ENCODE data around the gene ANKFY1.

Gene ANKFY1, protein sequence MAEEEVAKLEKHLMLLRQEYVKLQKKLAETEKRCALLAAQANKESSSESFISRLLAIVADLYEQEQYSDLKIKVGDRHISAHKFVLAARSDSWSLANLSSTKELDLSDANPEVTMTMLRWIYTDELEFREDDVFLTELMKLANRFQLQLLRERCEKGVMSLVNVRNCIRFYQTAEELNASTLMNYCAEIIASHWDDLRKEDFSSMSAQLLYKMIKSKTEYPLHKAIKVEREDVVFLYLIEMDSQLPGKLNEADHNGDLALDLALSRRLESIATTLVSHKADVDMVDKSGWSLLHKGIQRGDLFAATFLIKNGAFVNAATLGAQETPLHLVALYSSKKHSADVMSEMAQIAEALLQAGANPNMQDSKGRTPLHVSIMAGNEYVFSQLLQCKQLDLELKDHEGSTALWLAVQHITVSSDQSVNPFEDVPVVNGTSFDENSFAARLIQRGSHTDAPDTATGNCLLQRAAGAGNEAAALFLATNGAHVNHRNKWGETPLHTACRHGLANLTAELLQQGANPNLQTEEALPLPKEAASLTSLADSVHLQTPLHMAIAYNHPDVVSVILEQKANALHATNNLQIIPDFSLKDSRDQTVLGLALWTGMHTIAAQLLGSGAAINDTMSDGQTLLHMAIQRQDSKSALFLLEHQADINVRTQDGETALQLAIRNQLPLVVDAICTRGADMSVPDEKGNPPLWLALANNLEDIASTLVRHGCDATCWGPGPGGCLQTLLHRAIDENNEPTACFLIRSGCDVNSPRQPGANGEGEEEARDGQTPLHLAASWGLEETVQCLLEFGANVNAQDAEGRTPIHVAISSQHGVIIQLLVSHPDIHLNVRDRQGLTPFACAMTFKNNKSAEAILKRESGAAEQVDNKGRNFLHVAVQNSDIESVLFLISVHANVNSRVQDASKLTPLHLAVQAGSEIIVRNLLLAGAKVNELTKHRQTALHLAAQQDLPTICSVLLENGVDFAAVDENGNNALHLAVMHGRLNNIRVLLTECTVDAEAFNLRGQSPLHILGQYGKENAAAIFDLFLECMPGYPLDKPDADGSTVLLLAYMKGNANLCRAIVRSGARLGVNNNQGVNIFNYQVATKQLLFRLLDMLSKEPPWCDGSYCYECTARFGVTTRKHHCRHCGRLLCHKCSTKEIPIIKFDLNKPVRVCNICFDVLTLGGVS
- total RNA-seq: 68.4 to 111 reads per million in 2 experiments

DNA sequence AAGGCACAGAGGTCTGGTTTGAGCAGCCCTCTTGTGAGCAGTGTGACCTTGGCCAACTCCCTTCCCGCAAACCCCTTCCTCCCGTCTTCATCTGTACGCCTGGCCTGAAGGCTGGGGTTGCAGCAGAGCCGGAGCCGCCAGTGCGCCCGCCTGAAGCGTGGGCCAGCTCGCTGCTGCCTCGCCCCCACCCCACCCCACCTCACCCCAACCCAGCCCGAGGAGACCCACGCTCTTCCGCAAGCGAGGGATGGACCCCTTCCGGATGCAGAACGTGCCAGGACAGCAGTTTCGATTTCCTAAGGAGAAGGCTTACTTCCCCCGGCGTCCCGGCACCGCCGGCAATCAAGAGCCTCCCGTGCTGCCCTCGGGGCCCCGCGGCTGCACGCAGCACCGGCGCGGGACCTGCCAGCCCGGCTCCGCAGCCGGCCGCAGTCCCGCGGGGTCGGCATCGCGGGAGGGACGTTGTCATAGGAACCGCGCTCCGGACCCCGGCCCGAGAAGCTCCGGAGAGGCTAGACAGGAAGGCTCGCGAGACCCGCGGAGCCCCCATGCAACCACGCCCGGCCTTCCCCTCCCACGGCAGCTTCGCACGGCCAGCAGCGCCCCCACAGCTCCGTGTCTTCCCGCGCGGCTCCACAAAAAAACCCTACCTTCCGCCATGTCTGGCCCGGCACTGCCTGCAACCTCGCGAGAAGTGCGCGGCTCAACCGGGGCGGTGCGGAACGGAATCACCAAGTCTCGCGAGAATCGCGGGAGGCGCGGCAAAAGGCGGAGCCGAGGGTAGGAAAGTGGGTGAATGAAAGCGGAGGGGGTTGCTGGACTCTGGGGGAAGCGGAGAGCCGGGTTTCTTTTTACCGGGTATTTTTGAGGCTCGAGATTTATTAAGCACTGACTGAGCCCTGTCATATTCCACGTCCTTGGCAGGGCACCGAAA, at the start of gene ANKFY1:
Gene ANKFY1 (minus strand): TSS at position 698 of the 934 bp plus-strand sequence. CDS start 38 bp downstream, at position 660.
- DNase-seq (ENCODE audit: low read depth): peak; percentile 97

DNA sequence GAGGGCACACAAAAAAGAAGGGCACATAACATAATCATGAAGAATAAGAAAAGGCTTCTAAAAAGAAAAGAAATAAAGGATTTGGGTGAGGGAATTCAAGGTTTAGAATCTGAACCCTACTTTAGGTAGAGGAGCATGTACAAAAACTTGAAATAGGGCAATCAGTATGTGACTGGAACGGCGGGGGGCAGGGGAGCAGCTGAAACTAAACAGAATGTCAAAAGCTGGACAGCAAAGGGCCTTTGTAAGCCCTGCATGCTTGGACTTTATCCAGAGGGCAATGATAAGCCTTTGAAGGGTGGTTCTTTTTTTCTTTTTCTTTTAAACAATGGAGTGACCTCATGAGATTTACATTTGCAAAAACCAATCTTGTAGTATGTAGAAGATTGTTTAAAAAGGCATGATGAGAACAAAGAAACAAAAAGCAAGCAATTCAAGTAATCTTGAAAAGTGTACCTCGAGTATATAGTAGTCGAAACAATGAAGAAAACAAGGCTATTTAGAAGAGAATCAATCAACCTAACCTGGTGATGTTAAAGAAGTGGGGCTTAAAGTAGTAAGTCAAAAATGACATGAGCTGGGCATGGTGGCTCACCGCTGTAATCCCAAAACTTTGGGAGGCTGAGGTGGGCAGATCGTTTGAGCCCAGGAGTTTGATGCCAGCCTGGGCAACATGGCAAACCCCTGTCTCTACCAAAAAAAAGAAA, 46.7 kb upstream of the ANKFY1 start:
- DNase-seq (ENCODE audit: low read depth): no peak

DNA sequence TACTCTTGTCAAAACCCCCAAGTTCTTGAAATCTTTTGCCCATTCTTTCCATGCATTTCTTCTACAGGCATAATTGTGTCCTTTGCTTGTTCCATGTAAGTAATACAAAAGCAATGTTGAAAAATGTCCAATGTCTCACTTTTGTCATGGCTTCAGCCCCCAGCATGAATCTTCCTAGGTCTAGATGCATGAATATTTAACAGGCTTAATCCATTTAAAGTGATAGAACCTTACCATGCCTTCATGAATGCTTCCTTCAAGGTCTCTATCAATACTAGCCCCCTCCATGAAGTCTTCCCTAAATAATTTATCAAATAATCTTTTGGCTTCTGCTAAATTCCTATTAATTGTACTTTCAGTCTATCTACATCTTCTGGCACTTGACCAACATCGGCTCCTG, 46.1 kb upstream of the ANKFY1 start:
- DNase-seq (ENCODE audit: low read depth): no peak

DNA sequence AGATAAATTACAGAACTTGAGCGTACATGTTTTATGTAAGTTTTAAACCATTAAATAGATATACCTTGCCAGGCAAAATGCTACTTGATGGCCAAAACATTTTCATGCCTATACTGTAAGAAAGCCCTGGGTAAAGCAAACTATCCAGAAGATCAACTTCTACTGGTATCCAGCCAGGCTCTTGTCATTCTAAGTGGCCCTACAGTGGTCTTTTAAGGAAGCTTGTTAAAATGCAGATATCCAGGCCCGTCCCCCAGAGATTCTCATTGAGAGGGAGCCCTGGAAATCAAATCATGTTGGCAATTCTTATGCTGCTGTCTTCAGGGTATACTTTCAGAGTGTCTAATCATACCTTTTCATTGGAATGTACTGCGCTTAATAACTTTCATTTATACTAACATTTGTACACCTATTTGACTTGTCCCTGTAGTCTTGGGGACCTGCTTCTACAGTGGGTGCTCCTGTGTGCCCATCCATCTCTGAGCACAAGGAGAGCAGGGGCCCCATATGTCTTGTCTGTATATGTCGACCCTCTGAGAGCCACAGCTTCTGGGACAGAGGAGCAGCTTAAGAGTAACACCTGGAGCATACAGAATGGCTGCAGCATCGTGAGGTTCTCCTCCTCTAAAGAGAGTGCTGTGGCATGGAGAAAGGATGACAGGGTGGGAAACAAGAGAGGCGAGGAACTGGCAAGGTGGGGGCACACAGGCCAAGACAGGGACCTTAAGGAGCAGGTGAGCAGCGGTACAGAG, 43.6 kb upstream of the ANKFY1 start:
- no peak for DNase-seq (ENCODE audit: low read depth)

DNA sequence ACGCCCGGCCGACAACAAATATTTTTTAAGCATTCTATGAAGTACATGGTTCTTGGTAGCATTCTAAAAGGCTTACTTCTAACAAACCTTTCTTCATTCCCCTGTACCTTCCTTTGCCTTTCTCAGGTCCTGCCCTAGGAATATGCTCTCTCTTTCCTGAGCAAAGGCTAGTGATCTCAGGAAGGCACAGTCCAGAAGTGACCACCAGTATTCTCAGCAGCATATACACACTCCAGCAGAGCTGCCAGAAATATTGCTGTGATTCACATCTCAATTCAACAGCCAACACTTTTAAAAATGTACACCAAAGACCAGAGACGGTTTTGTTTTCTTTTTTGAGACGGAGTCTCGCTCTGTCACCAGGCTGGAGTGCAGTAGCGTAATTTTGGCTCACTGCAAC, 41.4 kb upstream of the ANKFY1 start:
- DNase-seq (ENCODE audit: low read depth): no peak

DNA sequence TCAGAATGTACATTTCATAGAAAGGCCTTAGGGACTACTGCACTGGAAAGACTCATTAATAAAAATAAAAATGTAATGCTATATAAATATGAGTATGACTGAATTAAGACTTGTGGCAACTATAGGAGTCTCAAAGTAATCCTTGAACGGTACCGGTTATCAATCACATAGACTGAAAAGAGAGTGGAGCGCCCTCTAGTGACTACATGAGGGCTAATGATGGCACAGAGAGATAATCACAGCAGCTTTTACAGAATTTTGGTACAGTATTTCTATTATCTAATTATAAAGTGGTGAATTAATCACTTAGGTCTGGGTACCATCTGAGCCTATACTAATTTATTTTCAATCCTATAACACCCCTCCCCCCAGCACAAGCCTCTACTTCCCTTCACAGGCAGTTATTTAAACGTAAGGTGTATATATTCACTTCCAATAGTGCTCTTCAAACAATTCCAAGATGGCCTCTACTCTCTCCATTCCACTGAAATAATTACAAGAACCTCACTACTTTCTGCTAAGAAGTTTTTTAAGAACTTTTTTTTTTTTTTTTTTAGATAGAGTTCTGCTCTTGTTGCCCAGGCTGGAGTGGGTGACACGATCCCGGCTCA, 40.7 kb upstream of the ANKFY1 start:
- peak; percentile 35 for DNase-seq (ENCODE audit: low read depth)

DNA sequence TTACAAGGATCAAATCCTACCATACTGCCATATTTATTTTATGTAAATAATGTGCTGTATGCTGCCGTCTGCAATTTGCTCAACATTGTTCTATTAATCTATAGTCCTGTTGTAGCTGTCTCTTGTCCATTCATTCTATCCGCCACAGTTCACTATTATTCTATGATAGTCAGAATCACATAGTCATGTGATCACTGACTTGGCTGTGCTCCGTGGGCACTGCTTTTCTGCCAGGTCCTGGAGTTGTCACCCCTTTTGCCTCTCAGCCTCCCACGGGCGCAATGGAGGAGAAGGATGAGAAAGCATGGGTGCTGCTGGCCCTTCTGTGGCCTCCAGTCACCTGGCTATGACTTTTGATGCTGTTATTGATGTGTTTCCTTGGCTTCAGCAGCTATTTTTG, 37.3 kb upstream of the ANKFY1 start:
- no peak for DNase-seq (ENCODE audit: low read depth)

DNA sequence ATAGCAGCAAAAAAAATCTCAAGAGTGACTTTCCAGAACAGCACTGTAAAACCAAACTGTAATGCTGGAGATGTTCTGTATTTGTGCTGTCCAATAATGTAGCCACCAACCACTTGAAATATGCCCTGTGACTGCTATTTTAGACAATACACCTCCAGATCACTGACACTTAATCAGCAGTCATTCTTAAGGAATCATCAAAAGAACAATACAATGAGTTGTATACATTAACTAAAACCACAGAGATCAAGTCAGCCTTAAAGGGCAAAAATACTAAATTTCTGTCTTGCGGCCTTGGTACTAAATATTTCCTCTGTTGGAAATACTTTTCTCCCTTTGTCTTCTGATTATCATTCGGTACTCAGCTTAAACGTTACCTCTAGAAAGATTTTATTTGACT, 33.6 kb upstream of the ANKFY1 start:
- no peak for DNase-seq (ENCODE audit: low read depth)

DNA sequence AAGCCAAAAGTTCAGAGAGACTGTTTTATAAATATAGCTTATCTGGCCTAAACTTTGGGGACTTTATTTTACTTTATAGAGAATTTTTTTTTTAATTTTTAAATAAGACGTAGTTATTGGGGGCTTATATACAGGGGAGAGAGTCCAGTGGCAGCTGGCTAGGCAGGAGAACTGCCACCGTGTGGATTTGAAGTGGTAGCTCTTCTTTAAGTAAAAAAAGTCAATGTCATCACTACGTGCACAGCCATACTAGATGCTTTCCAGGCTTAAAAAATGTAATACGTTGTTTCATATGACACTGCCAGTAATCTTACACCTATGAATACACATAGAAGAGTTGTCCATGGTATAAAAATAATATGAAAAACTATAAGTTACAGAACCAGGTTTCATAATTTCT, 31.9 kb upstream of the ANKFY1 start:
- DNase-seq (ENCODE audit: low read depth): no peak

DNA sequence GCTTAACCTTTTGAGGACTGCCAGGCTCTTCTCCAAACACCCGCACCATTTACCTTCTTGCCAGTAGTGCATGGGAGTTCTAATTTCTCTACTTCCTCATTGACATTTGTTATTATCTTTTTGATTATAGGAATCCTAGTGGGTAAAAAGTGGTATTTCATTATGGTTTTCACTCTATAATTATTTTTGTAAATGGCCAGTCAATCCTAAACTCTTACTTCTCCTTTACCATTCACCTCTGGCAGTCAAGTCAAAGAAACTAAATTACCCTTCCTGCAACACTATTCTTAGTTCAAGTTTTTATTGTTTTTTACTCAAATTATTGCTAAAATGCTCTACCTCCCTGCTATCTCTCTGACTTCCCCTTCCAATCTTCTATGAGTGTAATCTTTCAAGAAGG, 29.8 kb upstream of the ANKFY1 start:
- DNase-seq (ENCODE audit: low read depth): no peak

DNA sequence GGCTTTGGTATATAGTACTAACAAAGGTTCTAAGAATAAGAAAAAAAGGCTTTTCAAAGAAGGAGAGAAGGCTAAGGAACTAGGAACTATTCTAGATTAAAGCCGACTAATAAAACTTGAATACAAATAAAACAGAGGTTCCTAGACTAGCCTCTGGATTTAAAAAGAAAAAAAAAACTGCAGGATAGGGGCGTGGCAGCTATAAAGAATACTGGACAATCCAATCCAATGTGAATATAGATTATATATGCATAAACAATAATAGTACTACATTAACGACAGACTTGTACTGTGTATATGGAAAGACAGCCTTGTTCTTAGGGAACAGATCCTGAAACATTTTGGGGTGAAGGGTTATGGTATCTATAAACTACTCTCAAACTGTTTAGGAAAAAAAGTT, 23.9 kb upstream of the ANKFY1 start:
- no peak for DNase-seq (ENCODE audit: low read depth)

DNA sequence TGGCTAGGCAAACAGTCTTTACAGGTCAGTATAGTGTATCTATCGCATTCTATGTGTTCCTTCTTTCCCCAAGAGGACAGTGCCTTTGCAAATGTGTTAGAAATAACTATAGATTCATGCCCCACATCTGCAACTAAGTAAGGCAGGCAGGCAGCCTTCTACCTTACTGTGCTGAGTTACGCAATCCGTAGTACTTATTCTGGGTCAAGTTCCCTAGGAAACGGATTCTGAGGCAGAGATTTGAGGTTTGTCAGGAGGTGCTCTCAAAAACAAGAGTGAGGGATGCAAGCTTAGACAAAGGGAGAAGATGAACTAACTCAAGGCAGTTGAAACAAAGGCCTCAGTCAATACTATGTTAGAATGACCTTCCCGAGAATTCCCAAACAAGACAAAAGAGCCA, 12.7 kb upstream of the ANKFY1 start:
- DNase-seq (ENCODE audit: low read depth): no peak

DNA sequence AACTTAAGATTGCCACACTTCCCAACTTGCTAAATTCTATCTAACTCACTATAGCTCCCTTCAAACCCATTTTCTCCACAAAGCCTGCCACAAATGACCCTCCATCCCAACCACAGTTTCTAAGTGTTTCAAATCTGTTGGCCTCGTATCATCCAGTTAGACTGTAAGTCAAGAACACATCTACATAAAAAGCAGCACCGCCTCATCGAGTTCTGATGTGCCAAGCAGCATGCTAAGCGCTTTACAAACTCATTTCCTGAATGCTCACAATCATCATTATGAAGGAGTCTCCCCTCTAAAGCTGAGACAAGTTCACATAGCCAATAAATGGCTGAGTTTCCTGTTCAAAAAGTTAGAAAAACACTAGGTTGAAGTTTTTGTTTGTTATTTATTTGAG, 9.2 kb upstream of the ANKFY1 start:
- DNase-seq (ENCODE audit: low read depth): no peak

DNA sequence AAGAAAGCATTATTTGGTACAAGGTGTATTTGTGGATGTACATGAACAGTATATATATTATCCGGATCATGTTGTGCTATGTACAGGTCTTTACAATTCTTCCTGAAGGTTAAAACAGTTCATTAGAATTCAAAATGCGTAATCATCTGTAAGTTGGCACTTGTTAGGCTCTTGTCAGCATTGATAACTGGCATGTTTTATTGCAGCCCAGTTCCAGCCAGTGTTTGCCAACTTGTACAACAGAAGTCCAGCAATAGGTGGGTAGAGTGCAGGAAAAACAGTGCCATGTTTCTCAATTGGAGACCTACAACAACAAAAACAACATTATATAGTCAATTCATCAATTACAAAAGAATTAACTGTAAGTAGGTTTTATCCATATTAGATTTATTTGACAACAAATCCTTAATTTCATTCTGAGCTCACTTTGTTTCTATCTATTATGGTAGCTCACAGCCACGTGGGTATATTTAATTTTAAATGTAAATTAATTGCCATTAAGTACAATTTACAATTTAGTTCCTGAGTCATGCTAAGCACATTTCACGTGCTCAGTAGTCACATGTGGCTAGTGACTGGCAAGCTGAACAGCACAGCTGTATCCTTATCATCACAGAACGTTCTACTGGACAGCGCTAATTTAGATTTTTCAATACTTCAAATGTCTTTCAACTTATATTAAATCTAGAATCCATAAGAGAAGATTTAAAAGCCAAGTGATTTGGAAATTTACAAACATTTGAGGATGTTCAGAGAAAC, 8.6 kb upstream of the ANKFY1 start:
- DNase-seq (ENCODE audit: low read depth): no peak

DNA sequence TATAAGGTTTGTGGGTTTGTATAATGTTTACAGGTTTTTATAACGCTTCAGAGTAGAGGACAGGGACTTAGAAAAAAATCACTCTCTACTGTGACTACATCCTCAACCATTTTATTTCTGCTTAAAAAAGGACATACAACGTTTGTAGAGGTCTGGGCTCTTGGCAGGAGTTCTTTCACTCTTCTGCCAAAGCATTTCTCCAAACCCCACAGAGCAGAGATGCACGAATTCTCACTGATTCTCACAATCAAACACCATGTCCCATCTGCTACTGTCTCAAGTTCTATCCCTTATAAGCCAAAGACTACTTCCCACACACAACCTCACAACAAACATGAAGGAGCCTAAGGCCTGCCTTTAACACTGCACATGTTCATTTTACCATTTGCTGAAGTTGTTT, 7.0 kb upstream of the ANKFY1 start:
- no peak for DNase-seq (ENCODE audit: low read depth)

DNA sequence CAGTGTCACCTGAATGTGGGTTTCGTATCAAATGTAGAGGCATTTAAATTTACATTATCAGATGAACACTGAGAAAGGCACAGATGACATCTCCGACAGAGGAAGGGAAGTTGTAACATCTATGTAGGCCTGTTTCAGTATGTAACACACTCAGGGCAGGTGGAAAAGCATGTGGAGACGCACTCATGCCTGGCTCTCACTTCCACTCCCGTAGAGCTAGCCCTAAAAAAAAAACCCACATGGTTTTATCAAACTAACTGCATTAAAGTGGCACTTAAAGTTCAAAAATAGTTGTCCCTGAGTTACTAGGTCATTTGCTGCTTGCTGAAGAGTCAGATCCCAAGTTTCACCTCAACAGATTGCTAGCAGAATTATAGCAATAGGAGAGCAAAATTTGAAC, 6.1 kb upstream of the ANKFY1 start:
- no peak for DNase-seq (ENCODE audit: low read depth)

DNA sequence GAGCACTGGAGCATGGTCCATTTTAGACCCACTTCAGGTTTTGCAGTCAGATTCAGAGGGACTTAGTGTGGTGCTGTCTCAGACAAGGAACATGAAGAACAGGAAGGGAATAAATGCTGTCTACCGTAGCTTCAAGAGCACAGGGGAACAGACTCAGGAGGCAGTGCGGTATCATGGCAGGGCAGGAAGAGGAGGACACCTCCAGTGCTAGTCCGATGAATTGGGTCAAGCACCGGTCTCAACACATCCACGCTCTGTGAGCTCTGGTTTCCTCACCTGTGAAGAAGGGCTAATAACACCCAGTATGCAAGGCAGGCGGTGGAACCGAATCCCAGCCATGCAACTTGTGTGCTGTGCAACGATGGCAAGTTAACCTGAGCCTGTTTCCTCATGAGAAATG, 3.6 kb upstream of the ANKFY1 start:
- no peak for DNase-seq (ENCODE audit: low read depth)

DNA sequence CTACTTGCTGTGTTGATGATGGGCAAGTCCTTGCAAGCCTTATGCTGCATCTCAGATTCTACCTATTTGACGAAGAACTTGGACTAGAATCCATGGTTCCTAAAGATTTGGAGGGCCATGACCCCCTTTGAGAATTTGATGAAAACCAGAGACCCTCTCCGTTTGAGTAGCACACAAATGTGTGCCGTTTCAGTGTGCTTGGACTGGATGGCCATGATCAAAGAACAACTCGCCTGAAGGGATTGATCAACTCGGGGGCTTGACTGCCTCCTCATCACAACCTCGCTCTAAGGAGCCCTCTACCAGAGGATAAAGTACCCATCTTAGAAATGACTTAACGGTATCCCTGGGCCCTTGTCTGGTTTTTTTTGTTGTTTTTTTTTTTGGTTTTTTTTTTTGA, 2.8 kb upstream of the ANKFY1 start:
- DNase-seq (ENCODE audit: low read depth): no peak

DNA sequence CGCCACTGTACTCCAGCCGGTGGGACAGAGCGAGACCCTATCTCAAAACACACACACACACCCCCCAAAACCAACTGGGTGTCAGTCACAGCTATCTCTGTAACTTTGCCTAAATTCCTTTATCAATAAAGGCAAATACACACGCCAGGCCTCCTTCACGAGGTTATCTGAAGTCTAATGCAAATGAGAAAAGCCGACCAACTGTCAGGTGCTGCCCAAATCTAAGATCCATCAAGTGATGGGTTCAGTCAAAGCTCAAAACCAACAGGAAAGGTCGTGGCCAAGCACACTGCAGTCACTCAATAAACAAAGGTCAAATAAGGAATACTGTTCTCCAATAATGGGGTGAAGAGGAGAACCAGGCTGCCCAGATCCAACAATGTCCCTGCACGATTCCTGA, 1.1 kb downstream of the ANKFY1 start:
- no peak for DNase-seq (ENCODE audit: low read depth)

Measured in T follicular helper cell (primary cell).